Nephron (organoid): ENCODE results near the gene NAV2.
A peak's percentile ranks its signal among the peaks of the same experiment; 100 is the strongest.

Source experiments
- H3K27ac Mint-ChIP-seq, 3 experiments: 2 replicates each; pipeline ENCODE4 v1.8.0; 2020; ENCODE audit warnings: mixed read lengths in 3 of 3, mild to moderate bottlenecking in 2 of 3, moderate library complexity in 1 of 3
- H3K27me3 Mint-ChIP-seq: 2 replicates; pipeline ENCODE4 v1.8.0; 2021; ENCODE audit warnings: low read depth, mild to moderate bottlenecking, moderate library complexity, mixed read lengths
- H3K36me3 Mint-ChIP-seq: 2 replicates; pipeline ENCODE4 v1.8.0; 2020; ENCODE audit warnings: low read depth, mixed read lengths
- H3K4me1 Mint-ChIP-seq: 2 replicates; pipeline ENCODE4 v1.8.0; 2020; ENCODE audit warnings: mixed read lengths
- H3K4me3 Mint-ChIP-seq, 3 experiments: 2 replicates each; pipeline ENCODE4 v1.8.0; 2020; ENCODE audit warnings: mild to moderate bottlenecking in 3 of 3, mixed read lengths in 3 of 3, moderate library complexity in 2 of 3
- H3K9me3 Mint-ChIP-seq: 2 replicates; pipeline ENCODE4 v1.8.0; 2020; ENCODE audit warnings: mixed read lengths
- CTCF ChIP-seq, 3 experiments: fragments of 200-600 bp; sonication (generic); IDR thresholded peaks; one replicate each; pipeline ENCODE4 v1.5.0; 2021; ENCODE audit warnings: antibody characterized with exemption in 3 of 3; ENCODE audit not compliant: unreplicated experiment in 3 of 3

The NAV2 gene

GRCh38 chr11:19670030-19670791 lies 42.4 kb upstream of the NAV2 start:
- Mint-ChIP-seq H3K4me1 (peaks cover 35% of the 10 kb centered on the region), H3K4me3 (no peak overlapping the region), H3K36me3 (no peaks in the 10 kb centered on the region), H3K27ac (peak overlapping the region in 1 of 3 experiments; percentile 17), H3K27me3 (peaks cover 16% of the 10 kb centered on the region), H3K9me3 (no peaks in the 10 kb centered on the region)
- TF ChIP-seq CTCF (IDR thresholded peaks at IDR 0.05; ENCODE audit: unreplicated experiment in 3 of 3), result no peak

- peaks cover 16% of the 10 kb centered on the region for H3K27me3 Mint-ChIP-seq
- no peak overlapping the region for H3K4me3 Mint-ChIP-seq
- no peak overlapping the region for H3K27ac Mint-ChIP-seq
- no peak for TF ChIP-seq CTCF (IDR thresholded peaks at IDR 0.05; ENCODE audit: unreplicated experiment in 3 of 3)
- H3K9me3 Mint-ChIP-seq, result no peaks in the 10 kb centered on the region
- H3K36me3 Mint-ChIP-seq, result no peaks in the 10 kb centered on the region
- H3K4me1 Mint-ChIP-seq, result peaks cover 44% of the 10 kb centered on the region
Measured at GRCh38 chr11:19672586-19673206, 39.9 kb upstream of the NAV2 start.

GRCh38 chr11:19673924-19674729 lies 38.5 kb upstream of the NAV2 start:
- peak overlapping the region; percentile 53 to 81 (median 66) for H3K27ac Mint-ChIP-seq
- TF ChIP-seq CTCF (IDR thresholded peaks at IDR 0.05; ENCODE audit: unreplicated experiment in 3 of 3), result no peak
- no peak overlapping the region for H3K4me3 Mint-ChIP-seq
- peaks cover 21% of the 10 kb centered on the region for H3K27me3 Mint-ChIP-seq
- no peaks in the 10 kb centered on the region for H3K36me3 Mint-ChIP-seq
- H3K4me1 Mint-ChIP-seq, result peaks cover 47% of the 10 kb centered on the region
- no peaks in the 10 kb centered on the region for H3K9me3 Mint-ChIP-seq

- H3K27me3 Mint-ChIP-seq, result peaks cover 22% of the 10 kb centered on the region
- peak overlapping the region in 2 of 3 experiments; percentile 32 to 66 for H3K27ac Mint-ChIP-seq
- peaks cover 52% of the 10 kb centered on the region for H3K4me1 Mint-ChIP-seq
- no peaks in the 10 kb centered on the region for H3K36me3 Mint-ChIP-seq
- no peak for TF ChIP-seq CTCF (IDR thresholded peaks at IDR 0.05; ENCODE audit: unreplicated experiment in 3 of 3)
- no peak overlapping the region for H3K4me3 Mint-ChIP-seq
- H3K9me3 Mint-ChIP-seq, result no peaks in the 10 kb centered on the region
Measured at GRCh38 chr11:19674836-19675235, 37.8 kb upstream of the NAV2 start.

GRCh38 chr11:19675397-19675796 lies 37.2 kb upstream of the NAV2 start:
- Mint-ChIP-seq H3K9me3 (no peaks in the 10 kb centered on the region), H3K4me1 (peaks cover 52% of the 10 kb centered on the region), H3K27ac (peak overlapping the region in 2 of 3 experiments; percentile 7 to 32), H3K27me3 (peaks cover 22% of the 10 kb centered on the region), H3K36me3 (no peaks in the 10 kb centered on the region), H3K4me3 (no peak overlapping the region)
- no peak for TF ChIP-seq CTCF (IDR thresholded peaks at IDR 0.05; ENCODE audit: unreplicated experiment in 3 of 3)
